MM.1S (cell line): ENCODE measurements around the gene TOP2B.

Experiments
- DNase-seq: peaks from one replicate; pipeline ENCODE4 v3.0.0-alpha.2; 2015
- H2AFZ ChIP-seq: fragments of 300-600 bp; sonication (generic); 2 replicates; pipeline ENCODE4 v1.6.0; 2016; ENCODE audit warnings: antibody characterized with exemption, low read length
- H3F3A ChIP-seq: fragments of 300-600 bp; sonication (generic); 2 replicates; pipeline ENCODE4 v1.6.1; 2016; ENCODE audit warnings: mild to moderate bottlenecking, antibody characterized with exemption, low read length, moderate library complexity, mixed read lengths; ENCODE audit not compliant: insufficient read depth
- H3K27ac ChIP-seq: fragments of 300-600 bp; sonication (generic); 2 replicates; pipeline ENCODE4 v1.5.1; 2016; ENCODE audit warnings: mild to moderate bottlenecking, low read length
- H3K27me3 ChIP-seq: fragments of 300-600 bp; sonication (generic); replicated peaks from 2 replicates; pipeline ENCODE4 v1.6.0; 2016; ENCODE audit warnings: low read length; ENCODE audit not compliant: insufficient read depth
- H3K36me3 ChIP-seq: fragments of 300-600 bp; sonication (generic); replicated peaks from 2 replicates; pipeline ENCODE4 v1.6.1; 2016; ENCODE audit warnings: mild to moderate bottlenecking, low read length, mixed read lengths; ENCODE audit not compliant: insufficient read depth
- H3K4me1 ChIP-seq: fragments of 300-600 bp; sonication (generic); 2 replicates; pipeline ENCODE4 v1.6.1; 2016; ENCODE audit warnings: low read length, mixed read lengths
- H3K4me2 ChIP-seq: fragments of 300-600 bp; sonication (generic); 2 replicates; pipeline ENCODE4 v1.6.0; 2016; ENCODE audit warnings: low read depth, low read length
- H3K4me3 ChIP-seq: fragments of 300-600 bp; sonication (generic); 2 replicates; pipeline ENCODE4 v1.5.1; 2016; ENCODE audit warnings: low read length, mixed read lengths
- H3K79me2 ChIP-seq: fragments of 300-600 bp; sonication (generic); 2 replicates; pipeline ENCODE4 v1.6.1; 2016; ENCODE audit warnings: mixed run types, low read length, mixed read lengths
- H3K9ac ChIP-seq: fragments of 300-600 bp; sonication (generic); 2 replicates; pipeline ENCODE4 v1.6.1; 2016; ENCODE audit warnings: low read length, mixed read lengths
- H3K9me2 ChIP-seq: fragments of 300-600 bp; sonication (generic); replicated peaks from 2 replicates; pipeline ENCODE4 v1.6.1; 2016; ENCODE audit warnings: mild to moderate bottlenecking, low read length, mixed read lengths; ENCODE audit not compliant: insufficient read depth
- H3K9me3 ChIP-seq: fragments of 300-600 bp; sonication (generic); replicated peaks from 2 replicates; pipeline ENCODE4 v1.6.1; 2016; ENCODE audit warnings: mild to moderate bottlenecking, low read length, mixed read lengths; ENCODE audit not compliant: insufficient read depth
- H4K20me1 ChIP-seq: fragments of 300-600 bp; sonication (generic); 2 replicates; pipeline ENCODE4 v1.6.1; 2016; ENCODE audit warnings: mild to moderate bottlenecking, low read length, moderate library complexity, mixed read lengths; ENCODE audit not compliant: insufficient read depth
- EZH2 ChIP-seq: fragments of 300-600 bp; sonication (generic); optimal IDR thresholded peaks from 2 replicates; pipeline ENCODE3; 2017; ENCODE audit warnings: low read depth, mild to moderate bottlenecking, antibody characterized with exemption, low read length, mixed read lengths
- EZH2phosphoT487 ChIP-seq: fragments of 300-600 bp; sonication (generic); IDR thresholded peaks from 2 replicates; pipeline ENCODE4 v1.6.1; 2018; ENCODE audit warnings: antibody characterized with exemption, low read length
- TF ChIP-seq, protein P1 (sequence below): fragments of 300-600 bp; sonication (generic); IDR thresholded peaks from 2 replicates; pipeline ENCODE4 v1.5.1; 2016; ENCODE audit warnings: antibody characterized with exemption, low read length, mixed read lengths

The TOP2B gene

DNA sequence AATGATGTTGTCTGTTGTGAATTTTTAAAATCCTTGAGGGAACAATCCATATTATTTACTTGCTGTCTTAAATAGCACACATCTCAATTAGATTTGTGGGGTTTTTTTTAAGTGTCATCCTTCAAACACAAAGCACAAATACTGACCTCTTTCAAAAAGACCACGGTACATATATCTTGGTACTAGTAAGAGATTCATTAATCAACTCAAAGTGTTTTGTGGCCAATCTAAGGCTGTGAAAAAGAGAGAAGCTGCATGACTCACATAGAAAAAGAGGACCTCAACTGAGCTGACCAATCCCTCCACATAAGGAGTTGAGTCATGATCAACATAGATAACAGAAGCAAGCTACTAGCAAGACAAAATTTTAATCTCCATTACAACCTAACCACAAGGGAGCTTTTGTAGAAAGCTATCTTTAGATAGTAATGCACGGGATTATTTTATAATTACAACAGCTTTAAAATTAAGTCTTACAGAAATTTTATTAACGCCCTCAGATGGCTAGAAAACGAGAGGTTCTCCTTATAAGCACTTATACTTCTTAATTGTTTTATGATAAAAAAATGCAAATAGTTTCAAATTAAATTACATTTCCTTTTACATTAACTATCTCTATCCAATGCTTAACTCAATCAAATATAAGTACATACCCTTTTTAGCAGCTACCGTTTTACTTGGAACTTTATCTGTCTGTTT is 60.5 kb downstream of the TOP2B start:
- Histone ChIP-seq H3K4me3 (no peak overlapping the region), H3K27ac (no peak overlapping the region), H3K9me3 (no peaks in the 10 kb centered on the region), H3K79me2 (no peaks in the 10 kb centered on the region), H4K20me1 (no peaks in the 10 kb centered on the region), H3K36me3 (peaks cover 10% of the 10 kb centered on the region; the same call in 1 of the 2 replicates), H3K27me3 (no peaks in the 10 kb centered on the region), H2AFZ (no peak overlapping the region), H3K9me2 (no peaks in the 10 kb centered on the region), H3F3A (0 out of 2 replicates have a peak, but pooled peaks cover 3% of the 10 kb centered on the region), H3K4me1 (no peaks in the 10 kb centered on the region), H3K4me2 (no peak overlapping the region), H3K9ac (no peak overlapping the region)
- TF ChIP-seq EZH2 = no peak
- TF ChIP-seq, protein P1, sequence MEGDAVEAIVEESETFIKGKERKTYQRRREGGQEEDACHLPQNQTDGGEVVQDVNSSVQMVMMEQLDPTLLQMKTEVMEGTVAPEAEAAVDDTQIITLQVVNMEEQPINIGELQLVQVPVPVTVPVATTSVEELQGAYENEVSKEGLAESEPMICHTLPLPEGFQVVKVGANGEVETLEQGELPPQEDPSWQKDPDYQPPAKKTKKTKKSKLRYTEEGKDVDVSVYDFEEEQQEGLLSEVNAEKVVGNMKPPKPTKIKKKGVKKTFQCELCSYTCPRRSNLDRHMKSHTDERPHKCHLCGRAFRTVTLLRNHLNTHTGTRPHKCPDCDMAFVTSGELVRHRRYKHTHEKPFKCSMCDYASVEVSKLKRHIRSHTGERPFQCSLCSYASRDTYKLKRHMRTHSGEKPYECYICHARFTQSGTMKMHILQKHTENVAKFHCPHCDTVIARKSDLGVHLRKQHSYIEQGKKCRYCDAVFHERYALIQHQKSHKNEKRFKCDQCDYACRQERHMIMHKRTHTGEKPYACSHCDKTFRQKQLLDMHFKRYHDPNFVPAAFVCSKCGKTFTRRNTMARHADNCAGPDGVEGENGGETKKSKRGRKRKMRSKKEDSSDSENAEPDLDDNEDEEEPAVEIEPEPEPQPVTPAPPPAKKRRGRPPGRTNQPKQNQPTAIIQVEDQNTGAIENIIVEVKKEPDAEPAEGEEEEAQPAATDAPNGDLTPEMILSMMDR = no peak
- no peak for TF ChIP-seq EZH2phosphoT487
- no peak for DNase-seq

DNA sequence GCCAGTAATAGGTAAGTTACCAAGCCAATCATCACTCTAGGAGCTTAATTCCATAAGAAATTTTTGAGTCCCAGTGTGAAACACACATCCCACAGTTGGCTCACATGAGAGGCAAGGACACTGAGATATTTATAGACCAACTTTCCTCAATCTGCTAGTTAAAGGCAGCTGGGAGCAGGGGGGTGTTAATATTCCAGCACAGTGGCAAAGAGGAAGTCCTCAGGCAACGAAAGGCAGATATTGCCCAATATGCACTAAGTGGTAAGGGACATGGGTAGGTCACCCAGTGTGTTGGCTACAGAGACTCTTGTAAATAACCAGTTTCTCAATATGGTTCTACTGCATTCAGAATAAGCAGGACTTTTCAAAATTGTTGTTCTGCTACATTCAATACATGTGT is 61.0 kb downstream of the TOP2B start:
- H3K79me2 ChIP-seq = no peaks in the 10 kb centered on the region
- no peak overlapping the region for H3K27ac ChIP-seq
- H3K27me3 ChIP-seq = no peaks in the 10 kb centered on the region
- no peak overlapping the region for H3K4me2 ChIP-seq
- no peaks in the 10 kb centered on the region for H3K4me1 ChIP-seq
- no peak overlapping the region for H3K9ac ChIP-seq
- peaks cover 5% of the 10 kb centered on the region; the same call in 1 of the 2 replicates for H3K36me3 ChIP-seq
- no peaks in the 10 kb centered on the region for H4K20me1 ChIP-seq
- 0 out of 2 replicates have a peak, but pooled peaks cover 3% of the 10 kb centered on the region for H3F3A ChIP-seq
- H3K9me2 ChIP-seq = no peaks in the 10 kb centered on the region
- H2AFZ ChIP-seq = no peak overlapping the region
- DNase-seq = no peak
- H3K9me3 ChIP-seq = no peaks in the 10 kb centered on the region
- TF ChIP-seq EZH2 = no peak
- no peak for TF ChIP-seq EZH2phosphoT487
- TF ChIP-seq, protein P1 = no peak
- no peak overlapping the region for H3K4me3 ChIP-seq

DNA sequence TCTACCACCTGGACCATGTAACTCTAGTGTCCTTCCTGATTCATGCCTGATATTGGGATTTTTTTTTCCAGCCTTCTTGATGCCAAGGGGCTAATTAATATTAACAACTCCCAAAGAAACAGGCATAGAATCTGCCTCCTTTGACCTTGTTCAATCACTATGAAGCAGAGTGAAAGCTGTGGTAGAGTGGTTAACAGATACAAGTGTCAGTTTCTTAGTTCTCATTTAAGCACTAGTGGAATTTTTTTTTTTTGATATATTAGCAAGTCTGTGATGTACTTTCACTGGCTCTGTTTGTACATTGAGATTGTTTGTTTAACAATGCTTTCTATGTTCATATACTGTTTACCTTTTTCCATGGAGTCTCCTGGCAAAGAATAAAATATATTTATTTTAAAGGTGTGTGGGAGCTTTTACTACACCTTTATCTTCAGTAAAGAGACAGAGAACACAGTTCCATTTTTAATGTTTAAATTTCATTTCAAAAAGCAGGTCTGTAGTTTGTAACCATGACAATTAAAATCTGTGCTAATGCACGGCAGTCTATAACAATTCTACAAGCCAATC is 67.1 kb downstream of the TOP2B start:
- Histone ChIP-seq H3K4me2 (no peak overlapping the region), H3K27me3 (no peaks in the 10 kb centered on the region), H3K9ac (no peak overlapping the region), H3K4me1 (no peaks in the 10 kb centered on the region), H3K9me3 (no peaks in the 10 kb centered on the region), H4K20me1 (no peaks in the 10 kb centered on the region), H2AFZ (no peak overlapping the region), H3K79me2 (no peaks in the 10 kb centered on the region), H3K27ac (no peak overlapping the region), H3F3A (0 out of 2 replicates have a peak, but pooled peaks cover 5% of the 10 kb centered on the region), H3K4me3 (no peak overlapping the region), H3K9me2 (no peaks in the 10 kb centered on the region), H3K36me3 (peaks cover 3% of the 10 kb centered on the region; the same call in 1 of the 2 replicates)
- DNase-seq = no peak
- TF ChIP-seq, protein P1 = no peak
- TF ChIP-seq EZH2 (no peak), EZH2phosphoT487 (no peak)
